ENCODE measurements around the gene ZNF575. TPM values are rescaled to one million over a fixed set of nuclear protein-coding genes. Genes with fewer than 3 reads are reported as not detected.

Gene ZNF575
- total and polyA plus RNA-seq, 10 of the 15 experiments (the other 5 are each of a cell fraction or from before 2014, with no cell fraction given) = 0.18 to 2.8 (median 0.75) TPM

- ChIA-PET RAD21 (ENCODE audit: unreplicated experiment) (no interaction called here), CTCF (interaction anchor here (3.6 to 4.7 kb wide), 2 partner anchors 14 to 26 kb away, joined by 13 to 52 read pairs; partner anchors contain the start of genes IRGQ and ZNF576), POLR2A (no interaction called here), SMC1A (ENCODE audit: uncharacterized antibody, unreplicated experiment) (no interaction called here)
- no peak overlapping the region for H3K4me3 ChIP-seq
- H3K27me3 ChIP-seq (replicated peaks in 1 of 2; ENCODE audit: control insufficient read depth in 2 of 2, insufficient read depth in 2 of 2, low read length in 1 of 2) = no peaks in the 10 kb centered on the region
- peaks cover 5% of the 10 kb centered on the region for H3K4me1 ChIP-seq (ENCODE audit: control insufficient read depth, insufficient read depth, low read length)
- in situ Hi-C loops (cut with MboI) (no loop called here), intact Hi-C loops (cut with micrococcal nuclease; ENCODE audit: unreplicated experiment) (no loop called here)
- H3K4me2 ChIP-seq (ENCODE audit: control insufficient read depth, insufficient read depth) = no peak overlapping the region
- ATAC-seq (no peak), DNase-seq (ENCODE audit: low read depth, low spot score) (no peak), FAIRE-seq (no peak)
- BruUV-seq (replicated peaks) = no TSS peak
- H2AFZ ChIP-seq (ENCODE audit: control insufficient read depth, low read depth, low read length) = no peak overlapping the region
- H3K79me2 ChIP-seq (ENCODE audit: control insufficient read depth, insufficient read depth, low read length) = no peaks in the 10 kb centered on the region
- TF ChIP-seq NR2F1 (conservative IDR thresholded peaks at IDR 0.05) = no peak
- no peak for TF ChIP-seq BACH1 (IDR thresholded peaks at IDR 0.05; ENCODE audit: borderline replicate concordance)
- TF ChIP-seq TAF1 (IDR thresholded peaks at IDR 0.05; ENCODE audit: borderline replicate concordance, low read depth, low read length) = no peak
- TF ChIP-seq STAT1 (conservative IDR thresholded peaks at IDR 0.05) = no peak
- TF ChIP-seq HDGF (IDR thresholded peaks at IDR 0.05) = no peak
- TF ChIP-seq HDAC2 (IDR thresholded peaks at IDR 0.05) = no peak
- TF ChIP-seq, protein P1, sequence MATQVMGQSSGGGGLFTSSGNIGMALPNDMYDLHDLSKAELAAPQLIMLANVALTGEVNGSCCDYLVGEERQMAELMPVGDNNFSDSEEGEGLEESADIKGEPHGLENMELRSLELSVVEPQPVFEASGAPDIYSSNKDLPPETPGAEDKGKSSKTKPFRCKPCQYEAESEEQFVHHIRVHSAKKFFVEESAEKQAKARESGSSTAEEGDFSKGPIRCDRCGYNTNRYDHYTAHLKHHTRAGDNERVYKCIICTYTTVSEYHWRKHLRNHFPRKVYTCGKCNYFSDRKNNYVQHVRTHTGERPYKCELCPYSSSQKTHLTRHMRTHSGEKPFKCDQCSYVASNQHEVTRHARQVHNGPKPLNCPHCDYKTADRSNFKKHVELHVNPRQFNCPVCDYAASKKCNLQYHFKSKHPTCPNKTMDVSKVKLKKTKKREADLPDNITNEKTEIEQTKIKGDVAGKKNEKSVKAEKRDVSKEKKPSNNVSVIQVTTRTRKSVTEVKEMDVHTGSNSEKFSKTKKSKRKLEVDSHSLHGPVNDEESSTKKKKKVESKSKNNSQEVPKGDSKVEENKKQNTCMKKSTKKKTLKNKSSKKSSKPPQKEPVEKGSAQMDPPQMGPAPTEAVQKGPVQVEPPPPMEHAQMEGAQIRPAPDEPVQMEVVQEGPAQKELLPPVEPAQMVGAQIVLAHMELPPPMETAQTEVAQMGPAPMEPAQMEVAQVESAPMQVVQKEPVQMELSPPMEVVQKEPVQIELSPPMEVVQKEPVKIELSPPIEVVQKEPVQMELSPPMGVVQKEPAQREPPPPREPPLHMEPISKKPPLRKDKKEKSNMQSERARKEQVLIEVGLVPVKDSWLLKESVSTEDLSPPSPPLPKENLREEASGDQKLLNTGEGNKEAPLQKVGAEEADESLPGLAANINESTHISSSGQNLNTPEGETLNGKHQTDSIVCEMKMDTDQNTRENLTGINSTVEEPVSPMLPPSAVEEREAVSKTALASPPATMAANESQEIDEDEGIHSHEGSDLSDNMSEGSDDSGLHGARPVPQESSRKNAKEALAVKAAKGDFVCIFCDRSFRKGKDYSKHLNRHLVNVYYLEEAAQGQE (IDR thresholded peaks at IDR 0.05; ENCODE audit: low read depth, low read length) = no peak
- TF ChIP-seq ZNF274 (IDR thresholded peaks at IDR 0.05; ENCODE audit: insufficient read depth, insufficient read length) = no peak
- no peak for TF ChIP-seq EP300 (IDR thresholded peaks at IDR 0.05; ENCODE audit: borderline replicate concordance in 1 of 2, control insufficient read depth in 1 of 2, low read depth in 2 of 2, low read length in 2 of 2)
- no peak for TF ChIP-seq MAX (IDR thresholded peaks at IDR 0.05; ENCODE audit: low read depth, low read length)
- no peak for TF ChIP-seq TCF3 (IDR thresholded peaks at IDR 0.05; ENCODE audit: borderline replicate concordance, insufficient read depth, low read depth, low read length)
- TF ChIP-seq, protein P2, sequence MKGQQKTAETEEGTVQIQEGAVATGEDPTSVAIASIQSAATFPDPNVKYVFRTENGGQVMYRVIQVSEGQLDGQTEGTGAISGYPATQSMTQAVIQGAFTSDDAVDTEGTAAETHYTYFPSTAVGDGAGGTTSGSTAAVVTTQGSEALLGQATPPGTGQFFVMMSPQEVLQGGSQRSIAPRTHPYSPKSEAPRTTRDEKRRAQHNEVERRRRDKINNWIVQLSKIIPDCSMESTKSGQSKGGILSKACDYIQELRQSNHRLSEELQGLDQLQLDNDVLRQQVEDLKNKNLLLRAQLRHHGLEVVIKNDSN (IDR thresholded peaks at IDR 0.05; ENCODE audit: borderline replicate concordance, extremely low read length, insufficient read depth, low read depth, low read length) = no peak
- TF ChIP-seq KDM1A (IDR thresholded peaks at IDR 0.05; ENCODE audit: borderline replicate concordance) = no peak
- 54% methylated on average over 7 of the region's 7 CpGs for WGBS (ENCODE audit: insufficient coverage, insufficient replicate concordance, low lambda C conversion rate, missing lambda C conversion rate)
- no peak overlapping the region for H3K27ac ChIP-seq (ENCODE audit: control insufficient read depth, insufficient read depth)
- H3K36me3 ChIP-seq (ENCODE audit: control insufficient read depth in 2 of 2, insufficient read depth in 2 of 2, low read length in 1 of 2) = no peaks in the 10 kb centered on the region; a peak in 1 of 4 replicates
- no peaks in the 10 kb centered on the region for H4K20me1 ChIP-seq (ENCODE audit: control insufficient read depth, insufficient read depth)
- no peak overlapping the region for H3K9ac ChIP-seq (ENCODE audit: control insufficient read depth, insufficient read depth, low read length)
- H3K9me3 ChIP-seq (replicated peaks; ENCODE audit: control insufficient read depth, insufficient read depth, low read length) = no peaks in the 10 kb centered on the region
These were observed 48.5 kb downstream of the ZNF575 start for GRCh38 chr19:43581467-43581866.

Data from GM12878 (cell line).